Activated CD4-positive, alpha-beta T cell treated with anti-CD3 and anti-CD28 coated beads, Interleukin-2, amount 50 U/mL, for 16 hours (primary cell): ENCODE results near the gene IVD.

Experiments used
- DNase-seq: peaks from one replicate; pipeline ENCODE4 v3.0.0-alpha.2; 2020

The IVD gene

GRCh38 chr15:40461958-40462357 is 56.4 kb downstream of the IVD start:
- DNase-seq = no peak

DNA sequence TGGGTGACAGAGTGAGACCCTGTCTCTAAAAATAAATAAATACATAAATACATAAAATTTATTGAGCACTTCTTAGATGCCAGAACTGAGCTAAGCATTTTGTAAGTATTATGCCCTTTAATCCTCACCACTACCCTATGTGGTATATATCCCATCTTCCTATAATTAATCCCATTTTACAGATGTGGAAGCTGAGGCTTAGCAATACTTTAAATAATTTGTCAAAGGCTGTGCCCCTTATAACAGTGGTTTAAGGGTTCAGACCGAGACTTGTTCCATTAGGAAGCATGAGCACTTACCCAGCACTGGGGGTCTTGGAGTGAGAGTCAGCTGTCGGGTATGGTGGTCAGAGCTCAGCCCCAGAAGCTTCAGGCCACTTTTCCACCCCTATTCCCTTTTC is 57.7 kb downstream of the IVD start:
- DNase-seq = no peak

DNA sequence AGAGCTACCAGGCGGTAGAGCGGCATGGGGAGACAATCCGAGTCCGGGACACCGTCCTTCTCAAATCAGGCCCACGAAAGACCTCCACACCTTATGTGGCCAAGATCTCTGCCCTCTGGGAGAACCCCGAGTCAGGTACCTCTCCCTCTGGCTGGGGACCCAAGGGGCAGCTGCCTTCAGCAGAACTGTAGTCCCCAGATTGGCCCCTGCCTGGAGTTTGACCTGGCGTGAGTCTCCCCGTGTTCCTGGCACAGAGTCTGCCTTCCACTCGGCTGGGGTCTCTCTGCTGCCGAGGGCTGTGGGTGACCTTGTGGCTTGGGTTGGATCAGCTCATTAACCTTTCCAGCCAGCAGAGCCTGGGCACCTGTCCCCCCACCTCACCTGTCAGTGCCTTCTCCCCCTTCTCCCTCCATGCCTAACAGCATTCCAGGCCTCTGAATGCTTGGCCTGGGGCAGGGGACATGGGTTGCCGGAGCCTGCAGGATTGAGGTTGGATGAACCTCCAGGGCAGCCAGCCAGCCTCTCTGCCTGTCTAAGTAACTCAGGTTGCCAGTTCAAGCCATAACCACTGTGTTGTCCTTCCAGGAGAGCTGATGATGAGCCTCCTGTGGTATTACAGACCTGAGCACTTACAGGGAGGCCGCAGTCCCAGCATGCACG is 58.4 kb downstream of the IVD start:
- no peak for DNase-seq

- no peak for DNase-seq
These were observed 59.1 kb downstream of the IVD start for GRCh38 chr15:40464595-40465185.

DNA sequence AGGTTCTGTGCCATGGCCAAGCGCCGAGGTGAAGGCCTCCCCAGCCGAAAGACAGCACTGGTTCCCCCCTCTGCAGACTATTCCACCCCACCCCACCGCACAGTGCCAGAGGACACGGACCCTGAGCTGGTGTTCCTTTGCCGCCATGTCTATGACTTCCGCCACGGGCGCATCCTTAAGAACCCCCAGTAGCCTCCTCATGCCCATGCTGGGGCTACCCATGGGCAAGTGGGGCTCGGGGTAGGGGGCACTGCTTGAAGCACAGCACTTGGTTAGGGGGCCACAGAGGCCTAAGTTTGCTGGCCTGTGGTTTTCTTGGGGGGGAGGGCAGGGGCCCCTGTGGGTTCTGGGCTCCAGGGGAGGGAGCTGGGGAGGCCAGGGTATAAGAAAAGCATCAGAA is 60.3 kb downstream of the IVD start:
- DNase-seq = no peak

DNA sequence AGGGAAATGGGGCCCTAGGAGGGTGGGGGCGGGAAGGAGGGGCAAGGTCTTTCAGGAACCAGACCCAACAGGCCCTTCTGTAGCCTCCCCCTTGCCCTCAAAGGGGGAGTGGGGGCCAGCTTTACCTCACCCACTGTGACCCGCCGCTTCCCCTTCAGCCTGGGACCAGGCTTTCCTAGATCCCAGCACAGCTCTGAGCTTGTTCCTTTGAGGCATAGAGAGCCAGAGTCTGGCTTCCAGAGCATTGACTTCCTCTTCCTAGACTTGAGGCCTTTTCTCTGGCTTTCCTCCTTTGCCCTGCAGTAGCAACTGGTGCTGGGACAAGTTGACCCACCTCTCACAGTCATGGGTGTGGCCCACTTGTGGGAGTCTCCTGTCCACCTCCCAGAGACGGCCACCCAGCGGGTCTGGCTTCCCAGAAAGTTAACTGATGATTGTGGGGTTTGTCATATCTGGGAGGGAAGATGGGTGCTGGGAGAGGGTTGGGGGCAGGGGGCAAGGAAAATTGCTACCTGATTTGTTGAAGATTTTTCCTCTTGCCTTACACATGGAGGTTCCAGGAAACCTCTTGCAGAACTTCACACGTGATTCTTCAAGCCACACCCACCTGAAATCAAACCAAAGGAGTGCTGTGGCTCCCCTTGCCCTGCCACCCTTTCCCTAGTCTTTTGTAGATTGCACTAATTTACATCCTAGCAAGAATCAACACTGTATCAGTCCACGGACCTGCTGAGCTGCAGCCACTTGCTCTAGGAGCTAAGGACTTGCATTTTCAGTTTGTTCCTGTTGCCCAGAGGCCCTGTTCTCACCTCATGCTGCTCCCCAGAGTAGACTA is 61.0 kb downstream of the IVD start:
- no peak for DNase-seq

DNA sequence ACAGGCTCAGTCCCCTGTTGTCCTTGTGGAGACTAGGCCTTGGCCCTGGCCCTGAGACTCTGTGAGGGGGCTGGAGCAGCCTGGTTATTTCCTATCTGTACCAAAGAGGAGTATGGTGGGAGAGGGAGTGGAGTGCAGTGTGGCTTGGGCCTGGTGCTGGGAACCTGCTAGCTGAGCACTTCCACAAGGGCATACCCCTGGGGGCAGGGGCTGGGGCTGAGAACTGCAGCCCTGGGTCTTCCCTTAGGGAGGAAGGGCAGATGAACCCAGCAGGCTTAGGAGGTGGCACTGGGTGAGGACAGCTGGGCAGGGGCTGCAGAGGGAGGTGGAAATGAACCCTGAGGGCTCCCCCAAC is 61.6 kb downstream of the IVD start:
- no peak for DNase-seq

- DNase-seq = no peak
These were observed 63.3 kb downstream of the IVD start for GRCh38 chr15:40468898-40469331.

- DNase-seq = no peak
These were observed 64.3 kb downstream of the IVD start for GRCh38 chr15:40469776-40470390.

- peak; percentile 51 for DNase-seq
These were observed 65.0 kb downstream of the IVD start, which contains the start of gene CHST14 for GRCh38 chr15:40470423-40471104. Gene CHST14, plus strand, starts transcription at chr15:40470984. Its CDS starts 230 bp downstream, at chr15:40471214.
